CD8-positive, alpha-beta memory T cell (primary cell): ENCODE results near the gene OR8G5. TPM values are rescaled to one million over a fixed set of nuclear protein-coding genes. Genes with fewer than 3 reads are reported as not detected.

Source experiments
- CTCF ChIA-PET: fragments of 350-600 bp; sonication (Branson Sonifier 250); formaldehyde crosslinking; loops from one replicate; lab custom pipeline; 2021; ENCODE audit warnings: antibody characterized with exemption; lab: Charles Lee
- POLR2A ChIA-PET: fragments of 350-600 bp; sonication (Branson Sonifier 250); formaldehyde crosslinking; loops from one replicate; lab custom pipeline; 2021; ENCODE audit warnings: antibody characterized with exemption; lab: Charles Lee
- DNase-seq, 5 donors: peaks; one replicate each; pipeline versions ENCODE4 v3.0.0 to v3.0.0-alpha.2; 2020 to 2022; ENCODE audit warnings: mixed read lengths in 1 of 5
- H3K27ac ChIP-seq: one replicate; pipeline ENCODE4 v1.7.0; 2013; ENCODE audit warnings: low read depth, mild to moderate bottlenecking, low read length, moderate library complexity
- H3K27me3 ChIP-seq: 2 replicates; pipeline ENCODE4 v1.7.0; 2013; ENCODE audit warnings: low read length, mild to moderate bottlenecking; ENCODE audit not compliant: insufficient read depth, poor library complexity, severe bottlenecking
- H3K36me3 ChIP-seq: 2 replicates; pipeline ENCODE4 v1.7.0; 2013; ENCODE audit warnings: mild to moderate bottlenecking, low read length, moderate library complexity; ENCODE audit not compliant: insufficient read depth
- H3K4me1 ChIP-seq: 2 replicates; pipeline ENCODE4 v1.7.0; 2013; ENCODE audit warnings: mild to moderate bottlenecking, low read length, moderate library complexity; ENCODE audit not compliant: insufficient read depth
- H3K4me3 ChIP-seq: 2 replicates; pipeline ENCODE4 v1.7.0; 2013; ENCODE audit warnings: mild to moderate bottlenecking, low read length
- H3K9me3 ChIP-seq: 2 replicates; pipeline ENCODE4 v1.7.0; 2013; ENCODE audit warnings: mild to moderate bottlenecking, low read length
- H3K27ac Mint-ChIP-seq, 8 donors: one replicate each; pipeline ENCODE4 v1.8.0; 2020 to 2021; ENCODE audit warnings: mixed read lengths in 8 of 8, mild to moderate bottlenecking in 6 of 8, inconsistent platforms in 3 of 8, moderate library complexity in 3 of 8
- H3K27me3 Mint-ChIP-seq, 2 donors: one replicate each; pipeline ENCODE4 v1.8.0; 2020 to 2021; ENCODE audit warnings: mixed read lengths in 2 of 2, mild to moderate bottlenecking in 1 of 2, moderate library complexity in 1 of 2
- H3K36me3 Mint-ChIP-seq, 3 donors: one replicate each; pipeline ENCODE4 v1.8.0; 2020 to 2021; ENCODE audit warnings: mixed read lengths in 3 of 3, inconsistent platforms in 1 of 3, mild to moderate bottlenecking in 1 of 3
- H3K4me1 Mint-ChIP-seq, 3 donors: one replicate each; pipeline ENCODE4 v1.8.0; 2020 to 2021; ENCODE audit warnings: mixed read lengths in 3 of 3, inconsistent platforms in 1 of 3, mild to moderate bottlenecking in 1 of 3
- H3K4me3 Mint-ChIP-seq, 7 donors: one replicate each; pipeline ENCODE4 v1.8.0; 2020 to 2021; ENCODE audit warnings: mixed read lengths in 7 of 7, mild to moderate bottlenecking in 6 of 7, moderate library complexity in 4 of 7, inconsistent platforms in 2 of 7
- H3K9me3 Mint-ChIP-seq, 5 donors: one replicate each; pipeline ENCODE4 v1.8.0; 2020 to 2022; ENCODE audit warnings: mixed read lengths in 5 of 5, mild to moderate bottlenecking in 3 of 5, moderate library complexity in 2 of 5, inconsistent platforms in 1 of 5
- polyA plus RNA-seq: library from polyadenylated mRNA; unstranded; fragments of 300-500 nt; fragmentation: Illumina TruSeq; gene quantifications from one replicate; pipeline ENCODE4 v1.2.3, GENCODE V29; 2021
- total RNA-seq, 2 experiments: library from RNA; stranded (reverse); gene quantifications; one replicate each; pipeline ENCODE4 v1.2.3, GENCODE V29; 2021

OR8G5 gene
- total and polyA plus RNA-seq, 3 experiments from 2014 or later = not detected

- Histone ChIP-seq H3K4me3 (no peak overlapping the region), H3K4me1 (no peaks in the 10 kb centered on the region), H3K36me3 (no peaks in the 10 kb centered on the region), H3K9me3 (no peaks in the 10 kb centered on the region), H3K27ac (no peak overlapping the region), H3K27me3 (no peaks in the 10 kb centered on the region)
- peaks cover 0 to 7% (median 0%) of the 10 kb centered on the region in 5 donors for H3K9me3 Mint-ChIP-seq
- no peaks in the 10 kb centered on the region for H3K36me3 Mint-ChIP-seq
- ChIA-PET CTCF (no interaction called here), POLR2A (no interaction called here)
- no peak overlapping the region for H3K27ac Mint-ChIP-seq
- DNase-seq = no peak
- H3K4me1 Mint-ChIP-seq = no peaks in the 10 kb centered on the region
- no peaks in the 10 kb centered on the region for H3K27me3 Mint-ChIP-seq
- no peak overlapping the region for H3K4me3 Mint-ChIP-seq
Observed at GRCh38 chr11:124274000-124274399, 17.8 kb downstream of the OR8G5 start.

- H3K4me1 ChIP-seq = no peaks in the 10 kb centered on the region
- Mint-ChIP-seq H3K27ac (no peak overlapping the region), H3K27me3 (no peaks in the 10 kb centered on the region), H3K9me3 (peaks cover 0 to 15% (median 6%) of the 10 kb centered on the region in 5 donors), H3K4me3 (no peak overlapping the region), H3K4me1 (no peaks in the 10 kb centered on the region), H3K36me3 (no peaks in the 10 kb centered on the region)
- no peak for DNase-seq
- no peak overlapping the region for H3K4me3 ChIP-seq
- H3K36me3 ChIP-seq = no peaks in the 10 kb centered on the region
- H3K27me3 ChIP-seq = no peaks in the 10 kb centered on the region
- ChIA-PET CTCF (no interaction called here), POLR2A (no interaction called here)
- H3K27ac ChIP-seq = no peak overlapping the region
- no peaks in the 10 kb centered on the region for H3K9me3 ChIP-seq
Observed at GRCh38 chr11:124276081-124276480, 19.9 kb downstream of the OR8G5 start.

- ChIA-PET CTCF (no interaction called here), POLR2A (no interaction called here)
- DNase-seq = no peak
- Mint-ChIP-seq H3K4me1 (no peaks in the 10 kb centered on the region), H3K27me3 (no peaks in the 10 kb centered on the region), H3K9me3 (peaks cover 0 to 15% (median 7%) of the 10 kb centered on the region in 5 donors), H3K36me3 (no peaks in the 10 kb centered on the region), H3K4me3 (no peak overlapping the region), H3K27ac (no peak overlapping the region)
- Histone ChIP-seq H3K27me3 (no peaks in the 10 kb centered on the region), H3K36me3 (no peaks in the 10 kb centered on the region), H3K9me3 (no peaks in the 10 kb centered on the region), H3K27ac (no peak overlapping the region), H3K4me1 (no peaks in the 10 kb centered on the region), H3K4me3 (no peak overlapping the region)
Observed at GRCh38 chr11:124277207-124277606, 21.0 kb downstream of the OR8G5 start.

GRCh38 chr11:124277804-124278203 is 21.6 kb downstream of the OR8G5 start:
- peaks cover 2 to 15% (median 8%) of the 10 kb centered on the region in 5 donors for H3K9me3 Mint-ChIP-seq
- H3K36me3 Mint-ChIP-seq = no peaks in the 10 kb centered on the region
- Histone ChIP-seq H3K9me3 (no peaks in the 10 kb centered on the region), H3K27ac (no peak overlapping the region), H3K27me3 (no peaks in the 10 kb centered on the region), H3K4me3 (no peak overlapping the region), H3K4me1 (no peaks in the 10 kb centered on the region), H3K36me3 (no peaks in the 10 kb centered on the region)
- POLR2A ChIA-PET = no interaction called here
- H3K4me3 Mint-ChIP-seq = no peak overlapping the region
- DNase-seq = no peak
- no peaks in the 10 kb centered on the region for H3K27me3 Mint-ChIP-seq
- CTCF ChIA-PET = no interaction called here
- H3K4me1 Mint-ChIP-seq = no peaks in the 10 kb centered on the region
- H3K27ac Mint-ChIP-seq = no peak overlapping the region

- H3K4me3 ChIP-seq = no peak overlapping the region
- H3K27ac ChIP-seq = no peak overlapping the region
- no peak overlapping the region for H3K4me3 Mint-ChIP-seq
- H3K4me1 ChIP-seq = no peaks in the 10 kb centered on the region
- no peaks in the 10 kb centered on the region for H3K27me3 ChIP-seq
- no peaks in the 10 kb centered on the region for H3K36me3 Mint-ChIP-seq
- CTCF ChIA-PET = no interaction called here
- peaks cover 2 to 15% (median 8%) of the 10 kb centered on the region in 5 donors for H3K9me3 Mint-ChIP-seq
- no peak for DNase-seq
- no peaks in the 10 kb centered on the region for H3K4me1 Mint-ChIP-seq
- H3K36me3 ChIP-seq = no peaks in the 10 kb centered on the region
- no peak overlapping the region for H3K27ac Mint-ChIP-seq
- POLR2A ChIA-PET = no interaction called here
- no peaks in the 10 kb centered on the region for H3K9me3 ChIP-seq
- no peaks in the 10 kb centered on the region for H3K27me3 Mint-ChIP-seq
Observed at GRCh38 chr11:124278261-124278660, 22.1 kb downstream of the OR8G5 start.

GRCh38 chr11:124285610-124286344 is 29.6 kb downstream of the OR8G5 start:
- CTCF ChIA-PET = no interaction called here
- POLR2A ChIA-PET = no interaction called here

GRCh38 chr11:124294687-124295086 is 38.5 kb downstream of the OR8G5 start:
- no peaks in the 10 kb centered on the region for H3K36me3 Mint-ChIP-seq
- Histone ChIP-seq H3K9me3 (no peaks in the 10 kb centered on the region), H3K27ac (no peak overlapping the region), H3K36me3 (no peaks in the 10 kb centered on the region), H3K4me1 (no peaks in the 10 kb centered on the region), H3K4me3 (no peak overlapping the region), H3K27me3 (no peaks in the 10 kb centered on the region)
- no peaks in the 10 kb centered on the region for H3K4me1 Mint-ChIP-seq
- DNase-seq = no peak
- no peak overlapping the region for H3K27ac Mint-ChIP-seq
- ChIA-PET CTCF (no interaction called here), POLR2A (no interaction called here)
- H3K4me3 Mint-ChIP-seq = no peak overlapping the region
- H3K27me3 Mint-ChIP-seq = peaks cover 0 to under 1% of the 10 kb centered on the region in 2 donors
- peaks cover 2 to 11% (median 5%) of the 10 kb centered on the region in 5 donors for H3K9me3 Mint-ChIP-seq

More at GRCh38 chr11:124285610-124286344, 29.6 kb downstream of the OR8G5 start:
- peaks cover 0 to 21% (median 9%) of the 10 kb centered on the region in 5 donors for H3K9me3 Mint-ChIP-seq
- no peak overlapping the region for H3K4me3 Mint-ChIP-seq
- H3K36me3 Mint-ChIP-seq = no peaks in the 10 kb centered on the region
- H3K27ac ChIP-seq = no peak overlapping the region
- no peaks in the 10 kb centered on the region for H3K27me3 ChIP-seq
- H3K4me1 ChIP-seq = no peaks in the 10 kb centered on the region
- no peaks in the 10 kb centered on the region for H3K9me3 ChIP-seq
- no peak for DNase-seq
- no peak overlapping the region for H3K4me3 ChIP-seq
- peaks cover 0 to 2% of the 10 kb centered on the region in 2 donors for H3K27me3 Mint-ChIP-seq
- no peak overlapping the region for H3K27ac Mint-ChIP-seq
- no peaks in the 10 kb centered on the region for H3K36me3 ChIP-seq
- H3K4me1 Mint-ChIP-seq = no peaks in the 10 kb centered on the region

GRCh38 chr11:124296016-124296415 is 39.8 kb downstream of the OR8G5 start:
- H3K27ac Mint-ChIP-seq = no peak overlapping the region

More at GRCh38 chr11:124296016-124296415, 39.8 kb downstream of the OR8G5 start:
- ChIA-PET CTCF (no interaction called here), POLR2A (no interaction called here)
- Mint-ChIP-seq H3K9me3 (peaks cover 0 to 11% (median 5%) of the 10 kb centered on the region in 5 donors), H3K4me3 (no peak overlapping the region), H3K27me3 (no peaks in the 10 kb centered on the region), H3K36me3 (no peaks in the 10 kb centered on the region), H3K4me1 (no peaks in the 10 kb centered on the region)
- no peaks in the 10 kb centered on the region for H3K9me3 ChIP-seq
- no peak overlapping the region for H3K4me3 ChIP-seq
- H3K27ac ChIP-seq = no peak overlapping the region
- no peak for DNase-seq
- H3K4me1 ChIP-seq = no peaks in the 10 kb centered on the region
- H3K27me3 ChIP-seq = no peaks in the 10 kb centered on the region
- no peaks in the 10 kb centered on the region for H3K36me3 ChIP-seq
